GM21723 (cell line): Measurements from ENCODE around the gene FAXDC2.
"Not testable (repeated sequence)": the region's sequence is repeated elsewhere in the genome, so short reads cannot be mapped to it uniquely, and the experiment has no call there.

Experiments used
- ATAC-seq: cut with Tn5 transposase; IDR thresholded peaks from one replicate; pipeline ENCODE4 v1.9.1; 2021; ENCODE audit warnings: mild to moderate bottlenecking, moderate library complexity; ENCODE audit not compliant: unreplicated experiment

The FAXDC2 gene

GRCh38 chr5:154861946-154862345 is 11.5 kb upstream of the FAXDC2 start:
- no peak for ATAC-seq

DNA sequence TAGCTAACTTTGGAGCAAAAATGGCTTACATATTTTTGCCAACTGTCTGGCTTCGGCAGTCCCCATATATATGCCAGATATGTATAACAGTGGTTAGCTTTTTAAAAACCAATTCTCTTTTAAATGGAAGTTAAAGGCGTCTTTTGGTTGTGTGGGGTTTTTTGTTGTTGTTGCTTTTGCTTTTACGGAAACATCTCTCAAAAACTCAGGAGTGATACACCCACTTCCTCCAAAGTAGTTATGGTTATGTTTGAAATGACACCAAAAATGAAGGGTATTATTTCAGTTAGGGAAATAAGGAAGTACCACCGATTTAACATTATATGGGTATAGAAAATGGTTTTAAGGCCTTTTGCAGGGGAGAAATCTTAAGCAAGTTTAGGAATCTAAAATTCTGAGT is 10.4 kb upstream of the FAXDC2 start:
- no peak for ATAC-seq

DNA sequence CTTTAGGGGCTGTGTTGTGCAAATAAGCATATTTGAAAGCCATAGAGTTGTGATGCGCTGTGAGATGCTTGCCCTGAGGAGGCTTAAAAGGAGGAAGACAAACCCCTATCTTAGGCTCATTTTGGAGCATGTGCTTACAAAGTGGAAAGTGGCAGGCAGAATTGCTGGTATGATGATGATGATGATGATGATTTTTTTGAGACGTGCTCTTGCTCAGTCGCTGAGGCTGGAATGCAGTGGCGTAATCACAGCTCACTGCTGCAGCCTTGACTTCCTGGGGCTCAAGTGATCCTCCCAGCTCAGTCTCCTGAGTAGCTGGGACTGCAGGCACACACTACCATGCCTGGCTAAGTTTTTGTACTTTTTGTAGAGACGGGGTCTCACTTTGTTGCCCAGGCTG is 9.7 kb upstream of the FAXDC2 start:
- no peak for ATAC-seq

DNA sequence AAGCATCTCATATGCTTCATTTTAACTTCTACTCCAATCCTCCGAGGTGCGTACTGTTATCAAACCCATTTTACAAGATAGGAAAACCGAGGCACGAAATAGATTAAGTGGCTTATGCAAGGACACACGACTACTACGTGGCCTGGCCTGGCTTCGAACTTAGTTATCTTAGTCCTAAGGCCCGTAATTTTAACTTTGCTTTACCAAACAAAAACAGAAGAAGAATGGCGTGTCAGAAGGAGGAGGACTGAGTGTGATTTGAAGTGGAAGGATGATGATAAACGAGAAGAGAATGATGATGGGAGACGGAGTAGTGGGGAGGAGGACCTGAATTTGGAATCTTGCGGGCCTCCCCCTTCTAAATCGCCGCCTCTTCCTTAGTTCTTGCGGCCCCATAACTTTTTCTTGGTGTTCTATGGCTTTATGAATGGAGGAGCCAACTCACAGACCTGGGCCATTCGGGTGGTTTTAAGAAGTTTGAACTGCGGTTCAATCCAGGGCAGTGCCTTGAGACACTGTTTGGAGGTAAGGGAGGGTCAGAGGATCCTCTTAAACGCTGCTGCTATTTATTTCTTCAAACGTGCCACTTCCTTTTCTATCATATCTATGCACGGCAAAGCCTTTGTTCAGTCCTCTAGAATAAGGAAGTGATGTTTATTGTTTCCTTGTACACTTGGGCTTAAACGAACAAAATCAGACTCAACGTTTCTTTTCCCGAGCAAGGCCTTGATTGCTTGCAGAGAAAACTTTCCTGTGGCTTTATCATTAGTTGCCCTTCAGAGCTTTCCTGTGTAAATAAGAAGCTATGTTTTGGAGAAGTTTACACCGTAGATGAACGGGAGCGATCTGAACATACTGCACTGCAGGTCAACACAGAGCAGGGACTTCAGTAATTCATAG is 8.8 kb upstream of the FAXDC2 start:
- peak; percentile 14 for ATAC-seq

GRCh38 chr5:154858297-154858971 is 8.0 kb upstream of the FAXDC2 start, which contains the start of gene CNOT8:
Gene CNOT8 (plus strand): TSS chr5:154858627. CDS start chr5:154863279, 4,652 bp downstream.
- peak; percentile 74 for ATAC-seq

GRCh38 chr5:154857530-154858296 is 7.3 kb upstream of the FAXDC2 start:
- ATAC-seq: peak; percentile 72

DNA sequence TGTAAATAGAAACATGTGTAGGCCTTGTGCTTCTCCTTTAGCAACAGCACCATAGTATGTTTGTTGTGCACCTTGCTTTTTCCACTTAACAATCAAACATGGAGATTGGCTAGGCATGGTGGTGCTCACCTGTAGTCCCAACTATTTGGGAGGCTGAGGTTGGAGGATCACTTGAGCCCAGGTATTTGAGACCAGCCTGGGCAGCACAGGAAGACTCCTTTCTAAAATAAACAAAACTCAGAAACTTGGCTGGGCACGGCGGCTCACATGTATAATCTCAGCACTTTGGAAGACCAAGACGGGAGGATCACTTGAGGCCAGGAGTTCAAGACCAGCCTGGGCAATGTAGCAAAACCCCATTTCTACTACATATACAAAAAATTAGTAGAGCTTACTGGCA is 948 bp upstream of the FAXDC2 start:
- ATAC-seq: no peak

GRCh38 chr5:154849791-154850201 is 607 bp downstream of the FAXDC2 start:
- no peak for ATAC-seq

DNA sequence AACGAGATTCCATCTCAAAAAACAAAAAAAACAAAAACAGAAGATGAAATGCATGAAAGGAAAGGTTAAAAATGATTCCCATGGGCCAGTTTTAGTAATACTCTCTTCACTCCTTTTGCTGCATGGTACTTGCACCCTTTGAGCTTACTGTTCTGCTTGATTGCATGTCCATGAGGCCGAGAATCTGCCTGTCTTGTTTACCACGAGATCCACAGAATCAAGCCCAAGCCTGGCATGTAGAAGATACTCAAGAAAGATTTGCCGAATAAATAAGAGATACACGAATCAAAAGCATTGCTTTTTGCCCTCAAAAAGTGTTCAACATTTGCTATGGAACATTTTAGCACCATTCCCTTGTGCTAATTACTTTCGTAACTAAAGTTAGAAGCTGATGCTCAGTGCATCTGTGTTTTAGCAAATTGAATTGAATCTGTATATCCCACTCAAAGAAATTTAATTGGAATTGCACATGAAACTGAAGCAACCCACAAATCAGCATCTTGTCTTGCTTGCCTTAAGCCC is 1.1 kb downstream of the FAXDC2 start:
- no peak for ATAC-seq

GRCh38 chr5:154844809-154845208 is 5.6 kb downstream of the FAXDC2 start:
- no peak for ATAC-seq

DNA sequence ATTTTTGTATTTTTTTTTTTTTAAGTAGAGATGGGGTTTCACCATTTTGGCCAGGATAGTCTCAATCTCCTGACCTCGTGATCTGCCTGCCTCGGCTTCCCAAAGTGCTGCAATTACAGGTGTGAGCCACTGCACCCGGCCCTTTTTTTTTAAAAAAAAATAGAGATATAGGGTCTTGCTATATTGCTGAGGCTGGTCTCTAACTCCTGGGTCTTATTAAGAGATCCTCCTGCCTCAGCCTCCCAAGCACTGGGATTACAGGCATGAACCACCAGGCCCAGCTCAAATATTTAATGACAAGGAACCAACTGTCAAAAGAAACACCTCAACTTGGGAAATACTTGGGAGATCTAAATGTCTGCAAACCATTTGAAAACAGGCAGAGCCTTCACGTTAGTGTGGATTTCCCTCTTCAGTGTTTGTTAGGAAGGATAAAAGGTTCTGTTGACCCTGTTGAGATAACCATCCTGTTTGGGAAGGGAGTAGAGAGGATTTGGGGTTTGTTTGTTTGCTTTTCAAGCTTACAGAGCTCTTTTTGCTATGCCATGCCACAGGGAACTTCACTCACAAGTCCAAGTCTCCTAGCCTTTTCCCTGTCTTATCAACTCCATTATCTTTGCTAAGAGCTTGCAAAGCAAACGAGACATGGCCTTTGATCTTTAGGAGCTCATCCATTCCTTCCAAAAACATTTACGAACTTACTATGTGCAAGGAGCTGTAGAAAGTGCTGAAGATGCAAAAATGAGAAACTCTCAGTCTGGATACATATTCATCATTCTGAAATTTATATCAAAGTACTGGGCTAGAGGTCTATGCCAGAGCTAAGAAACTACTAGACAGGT is 7.5 kb downstream of the FAXDC2 start:
- no peak for ATAC-seq

- ATAC-seq: no peak
Observed at GRCh38 chr5:154841273-154841661, 9.1 kb downstream of the FAXDC2 start.

DNA sequence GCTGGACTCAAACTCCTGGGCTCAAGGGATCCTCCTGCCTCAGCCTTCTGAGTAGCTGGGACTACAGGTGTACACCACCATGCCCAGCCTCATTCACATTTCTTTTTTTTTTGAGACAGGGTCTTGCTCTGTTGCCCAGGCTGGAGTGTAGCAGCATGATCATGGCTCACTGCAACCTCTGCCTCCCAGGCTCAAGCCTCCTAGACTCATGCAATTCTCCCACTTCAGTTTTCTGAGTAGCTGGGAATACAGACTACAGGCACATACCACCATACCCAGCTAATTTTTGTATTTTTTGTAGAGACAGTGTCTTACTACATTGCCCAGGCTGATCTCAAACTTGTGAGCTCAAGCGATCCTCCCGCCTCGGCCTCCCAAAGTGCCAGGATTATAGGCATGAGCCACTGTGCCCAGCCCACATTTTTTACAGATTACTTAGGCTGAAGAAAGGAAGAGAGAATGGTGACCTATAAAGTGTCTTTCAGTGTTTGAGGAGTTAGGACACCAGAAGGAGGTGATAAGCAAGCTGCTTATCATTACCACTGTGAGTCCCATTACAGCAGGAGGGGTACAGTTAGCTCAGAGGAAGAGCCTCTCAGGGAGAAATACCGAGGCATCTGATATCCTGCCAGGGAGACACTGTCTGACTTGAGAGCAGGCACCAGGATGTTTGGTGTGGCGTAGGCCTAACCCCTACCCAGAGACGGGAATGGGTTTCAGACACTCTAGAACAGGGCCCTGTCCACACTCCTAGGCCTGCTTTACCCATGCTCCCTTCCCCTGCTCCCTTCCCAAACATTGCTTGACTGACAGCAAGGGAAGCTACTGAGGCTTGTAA is 9.7 kb downstream of the FAXDC2 start:
- ATAC-seq: no peak

DNA sequence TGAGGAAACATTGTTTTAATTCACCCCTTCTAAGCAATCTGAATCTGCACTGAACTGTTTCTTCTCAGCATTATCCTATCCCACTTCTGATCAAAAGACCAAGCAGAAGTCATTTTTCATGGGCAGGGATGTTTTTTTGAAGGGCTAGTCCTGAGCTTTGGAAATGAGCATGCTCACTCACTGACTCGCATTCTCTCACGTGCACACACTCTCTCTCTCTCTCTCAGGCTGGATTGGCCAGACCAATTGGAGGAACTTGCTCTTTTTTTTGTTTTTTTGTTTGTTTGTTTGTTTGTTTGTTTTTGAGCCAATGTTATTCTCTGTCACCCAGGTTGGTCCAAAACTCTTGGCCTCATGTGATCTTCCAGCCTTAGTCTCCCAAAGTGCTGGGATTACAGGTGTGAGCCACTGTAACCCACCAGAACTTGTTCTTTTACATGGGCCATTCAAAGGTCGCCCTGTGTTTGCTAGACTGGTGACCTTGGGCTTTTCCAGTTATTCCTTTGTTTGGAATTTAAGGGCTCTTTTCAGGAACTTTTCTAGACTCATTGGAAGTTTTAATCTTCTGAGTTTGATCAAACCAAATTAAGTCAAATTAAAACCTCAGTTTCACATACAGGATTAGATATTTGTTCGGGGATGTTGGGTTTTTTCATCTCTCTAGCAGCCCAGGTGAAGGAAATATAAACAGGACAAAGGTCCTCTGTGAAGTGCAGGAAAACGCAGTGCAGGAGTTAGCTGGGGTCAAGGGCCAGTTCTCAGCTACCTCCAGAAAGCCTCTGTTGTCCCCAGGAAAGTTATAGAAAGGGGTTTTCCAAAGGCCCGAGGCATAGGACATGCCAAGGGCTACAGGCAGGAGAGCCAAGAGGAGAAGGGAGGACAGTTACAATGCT is 13.1 kb downstream of the FAXDC2 start:
- ATAC-seq: no peak

DNA sequence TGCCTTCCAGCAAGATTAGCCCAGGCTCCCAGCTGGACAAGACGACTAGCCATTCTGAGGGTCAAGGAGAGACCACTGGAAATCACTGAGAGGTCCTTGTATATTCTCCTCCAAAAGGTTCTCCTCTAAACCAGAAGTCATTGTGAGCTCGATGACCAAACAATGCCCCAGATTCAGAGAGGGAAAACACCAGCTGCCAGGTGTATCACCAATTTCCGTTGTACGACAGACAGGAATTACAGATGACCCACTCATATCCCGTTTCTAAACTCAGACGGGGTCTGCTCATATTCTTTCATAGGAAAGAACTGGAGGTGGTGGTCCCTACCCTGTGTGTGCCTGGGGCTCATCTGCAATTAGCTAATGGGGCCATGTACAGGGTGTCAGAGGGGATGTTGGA is 14.2 kb downstream of the FAXDC2 start:
- no peak for ATAC-seq

GRCh38 chr5:154835701-154836052 is 14.7 kb downstream of the FAXDC2 start:
- not testable (repeated sequence) for ATAC-seq

DNA sequence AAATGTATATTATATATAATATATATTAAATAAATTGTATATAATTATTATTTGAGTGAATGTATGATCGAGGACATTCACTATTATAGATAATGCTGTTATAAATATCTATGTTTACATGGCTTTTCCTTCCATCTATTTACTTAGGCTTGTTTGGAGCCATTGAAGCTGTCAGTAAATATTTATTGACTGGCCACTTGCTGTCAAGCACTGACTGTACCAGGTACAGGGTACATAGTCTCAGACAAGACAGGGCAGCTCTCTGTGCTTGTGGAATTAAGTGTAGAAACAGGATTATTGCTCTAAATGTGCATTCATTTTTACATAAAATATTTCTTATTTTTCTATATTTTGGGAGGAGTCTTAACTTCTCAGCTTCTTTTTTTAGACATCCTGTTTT is 16.4 kb downstream of the FAXDC2 start:
- no peak for ATAC-seq

GRCh38 chr5:154832804-154833203 is 17.6 kb downstream of the FAXDC2 start:
- ATAC-seq: not testable (repeated sequence)
